GM19023 (cell line): ENCODE data around the gene KCNK16.
A peak's percentile ranks its signal among the peaks of the same experiment; 100 is the strongest.

Source experiments
- ATAC-seq: cut with Tn5 transposase; IDR thresholded peaks from one replicate; pipeline ENCODE4 v1.9.1; 2021; ENCODE audit warnings: mild to moderate bottlenecking, moderate library complexity; ENCODE audit not compliant: unreplicated experiment

Gene KCNK16

GRCh38 chr6:39322306-39322850 is at the start of gene KCNK16:
Gene KCNK16, minus strand, starts transcription at chr6:39322702. Its CDS starts 162 bp downstream, at chr6:39322540.
- no peak for ATAC-seq

GRCh38 chr6:39370390-39370789 is 47.9 kb upstream of the KCNK16 start:
- ATAC-seq = no peak

GRCh38 chr6:39369987-39370386 is 47.5 kb upstream of the KCNK16 start:
- ATAC-seq = no peak

GRCh38 chr6:39367700-39368099 is 45.2 kb upstream of the KCNK16 start:
- no peak for ATAC-seq

- no peak for ATAC-seq
Observed at GRCh38 chr6:39366931-39367618, 44.6 kb upstream of the KCNK16 start.

- no peak for ATAC-seq
Observed at GRCh38 chr6:39365281-39366074, 43.0 kb upstream of the KCNK16 start.

- no peak for ATAC-seq
Observed at GRCh38 chr6:39363280-39363679, 40.8 kb upstream of the KCNK16 start.

GRCh38 chr6:39362487-39362865 is 40.0 kb upstream of the KCNK16 start:
- peak; percentile 21 for ATAC-seq

GRCh38 chr6:39361657-39362486 is 39.4 kb upstream of the KCNK16 start:
- peak; percentile 79 for ATAC-seq

GRCh38 chr6:39360378-39360777 is 37.9 kb upstream of the KCNK16 start:
- ATAC-seq = no peak

- no peak for ATAC-seq
Observed at GRCh38 chr6:39357998-39358686, 35.6 kb upstream of the KCNK16 start.

GRCh38 chr6:39353698-39354315 is 31.3 kb upstream of the KCNK16 start:
- no peak for ATAC-seq

- no peak for ATAC-seq
Observed at GRCh38 chr6:39350723-39351505, 28.4 kb upstream of the KCNK16 start.

GRCh38 chr6:39348740-39349139 is 26.2 kb upstream of the KCNK16 start:
- ATAC-seq = no peak

- ATAC-seq = peak; percentile 51
Observed at GRCh38 chr6:39347906-39348585, 25.5 kb upstream of the KCNK16 start.

GRCh38 chr6:39347206-39347605 is 24.7 kb upstream of the KCNK16 start:
- ATAC-seq = no peak

GRCh38 chr6:39344821-39345280 is 22.3 kb upstream of the KCNK16 start:
- ATAC-seq = no peak

- ATAC-seq = no peak
Observed at GRCh38 chr6:39343396-39343870, 20.9 kb upstream of the KCNK16 start.
